Liver (tissue), 9 donors: ENCODE measurements around the gene C1R. TPM values are rescaled to one million over a fixed set of nuclear protein-coding genes. Genes with fewer than 3 reads are reported as not detected.

Experiments used
- DNase-seq: peaks from one replicate; pipeline ENCODE4 v3.0.0-alpha.2; 2017; ENCODE audit warnings: low spot score
- H3K27ac ChIP-seq, 2 donors: one replicate each; pipeline ENCODE4 v1.7.0; 2013; ENCODE audit warnings: inconsistent platforms in 2 of 2, low read length in 2 of 2, control low read depth in 1 of 2, low read depth in 1 of 2, mild to moderate bottlenecking in 1 of 2
- H3K27me3 ChIP-seq, 4 donors: one replicate each; pipeline versions ENCODE4 v1.6.1 to v1.7.0; 2013; ENCODE audit warnings: low read length in 3 of 4, inconsistent platforms in 1 of 4, mild to moderate bottlenecking in 1 of 4, moderate library complexity in 1 of 4; ENCODE audit not compliant: control insufficient read depth in 4 of 4, insufficient read depth in 4 of 4
- H3K36me3 ChIP-seq, 4 donors: one replicate each; pipeline versions ENCODE4 v1.6.1 to v1.7.0; 2013; ENCODE audit warnings: low read length in 3 of 4, mild to moderate bottlenecking in 3 of 4, low read depth in 1 of 4, moderate library complexity in 1 of 4; ENCODE audit not compliant: control insufficient read depth in 4 of 4, insufficient read depth in 3 of 4
- H3K4me1 ChIP-seq, 4 donors: one replicate each; pipeline versions ENCODE4 v1.6.1 to v1.7.0; 2013; ENCODE audit warnings: low read length in 3 of 4, mild to moderate bottlenecking in 3 of 4, moderate library complexity in 1 of 4; ENCODE audit not compliant: control insufficient read depth in 4 of 4, insufficient read depth in 4 of 4
- H3K4me3 ChIP-seq, 3 donors: one replicate each; pipeline versions ENCODE4 v1.6.1 to v1.7.0; 2013; ENCODE audit warnings: low read length in 3 of 3, control low read depth in 1 of 3, low read depth in 1 of 3, mild to moderate bottlenecking in 1 of 3
- H3K9ac ChIP-seq, 2 donors: one replicate each; pipeline ENCODE4 v1.7.0; 2013; ENCODE audit warnings: low read length in 2 of 2, mild to moderate bottlenecking in 2 of 2, moderate library complexity in 2 of 2, control low read depth in 1 of 2, low read depth in 1 of 2
- H3K9me3 ChIP-seq, 4 donors: one replicate each; pipeline versions ENCODE4 v1.6.1 to v1.7.0; 2013; ENCODE audit warnings: low read length in 3 of 4; ENCODE audit not compliant: control insufficient read depth in 4 of 4
- GABPA ChIP-seq, 2 donors: IDR thresholded peaks in 1 of 2; conservative IDR thresholded peaks in 1 of 2; 2 replicates each; pipeline ENCODE4 v1.6.1; 2016; ENCODE audit warnings: antibody characterized with exemption in 2 of 2, mild to moderate bottlenecking in 1 of 2, moderate library complexity in 1 of 2
- HNF4A ChIP-seq, 2 donors: conservative IDR thresholded peaks; 2 replicates each; pipeline ENCODE4 v1.6.1; 2016; ENCODE audit warnings: antibody characterized with exemption in 2 of 2, mild to moderate bottlenecking in 2 of 2
- HNF4G ChIP-seq: IDR thresholded peaks from 2 replicates; pipeline ENCODE4 v1.6.1; 2016; ENCODE audit warnings: antibody characterized with exemption
- JUND ChIP-seq, 2 donors: IDR thresholded peaks; 2 replicates each; pipeline ENCODE4 v1.6.1; 2016; ENCODE audit warnings: antibody characterized with exemption in 2 of 2
- NR2F2 ChIP-seq: IDR thresholded peaks from 2 replicates; pipeline ENCODE4 v1.6.1; 2016; ENCODE audit warnings: antibody characterized with exemption
- RAD21 ChIP-seq, 2 donors: IDR thresholded peaks; 2 replicates each; pipeline ENCODE4 v1.6.1; 2016; ENCODE audit warnings: antibody characterized with exemption in 2 of 2, mild to moderate bottlenecking in 2 of 2
- RXRA ChIP-seq, 2 donors: IDR thresholded peaks; 2 replicates each; pipeline ENCODE4 v1.6.1; 2017 to 2018; ENCODE audit warnings: antibody characterized with exemption in 2 of 2, mild to moderate bottlenecking in 1 of 2
- SP1 ChIP-seq: IDR thresholded peaks from 2 replicates; pipeline ENCODE4 v1.6.1; 2018; ENCODE audit warnings: antibody characterized with exemption, mild to moderate bottlenecking
- TAF1 ChIP-seq: conservative IDR thresholded peaks from 2 replicates; pipeline ENCODE4 v1.6.1; 2016; ENCODE audit warnings: antibody characterized with exemption, mild to moderate bottlenecking
- YY1 ChIP-seq: IDR thresholded peaks from 2 replicates; pipeline ENCODE4 v1.6.1; 2016; ENCODE audit warnings: antibody characterized with exemption, mild to moderate bottlenecking
- WGBS: extraction: QIAGEN DNeasy Blood & Tissue Kit; methylation state at CpG from one replicate; pipeline ENCODE4 v1.1.7; 2013; 5-methylcytosine and 5-hydroxymethylcytosine counted together
- polyA plus RNA-seq, 2 donors: library from polyadenylated mRNA; stranded (reverse) in 1 of 2; unstranded in 1 of 2; fragments of 200-250 nt in 1 of 2; fragments of >200 nt in 1 of 2; fragmentation: Nextera tagmentation in 1 of 2; extraction: Ambion mirVana in 1 of 2; gene quantifications; one replicate each; pipeline versions ENCODE4 v1.2.1 to v1.2.3, GENCODE V29; 2013 to 2015
- total RNA-seq, 2 donors: library from RNA; depleted of rRNA; stranded (reverse); fragments of >200 nt; gene quantifications; one replicate each; pipeline ENCODE4 v1.2.3, GENCODE V29; 2014
- TF ChIP-seq, protein P1 (sequence below): fragments of 150-350 bp; IDR thresholded peaks from 2 replicates; pipeline ENCODE4 v1.5.1; 2017; ENCODE audit warnings: improper control_type of control experiment, low read depth, low read length; ENCODE audit not compliant: missing input control
- TF ChIP-seq, protein P2 (sequence below): IDR thresholded peaks from 2 replicates; pipeline ENCODE4 v1.6.1; 2016; ENCODE audit warnings: antibody characterized with exemption
- donor health status: healthy.
- donor health status: healthy.
- donor health status: healthy.
- donor health status: healthy.
- donor health status: healthy.

Gene C1R
- total and polyA plus RNA-seq, 4 donors: 211 to 1,822 (median 1,153) TPM

- peak overlapping the region; percentile 91 to 92 for H3K27ac ChIP-seq
- TF ChIP-seq HNF4A (conservative IDR thresholded peaks at IDR 0.05) (peak; percentile 79 to 84), HNF4G (peak; percentile 71), GABPA (IDR thresholded peaks at IDR 0.05 in 1 of 2, conservative IDR thresholded peaks at IDR 0.05 in 1 of 2) (no peak), JUND (IDR thresholded peaks at IDR 0.05) (no peak), TAF1 (peak; percentile 62), NR2F2 (no peak), RXRA (IDR thresholded peaks at IDR 0.05) (peak; percentile 39 to 51), YY1 (peak; percentile 22), SP1 (peak; percentile 58), RAD21 (IDR thresholded peaks at IDR 0.05) (peak in 1 of 2 donors; percentile 37)
- TF ChIP-seq, protein P1, sequence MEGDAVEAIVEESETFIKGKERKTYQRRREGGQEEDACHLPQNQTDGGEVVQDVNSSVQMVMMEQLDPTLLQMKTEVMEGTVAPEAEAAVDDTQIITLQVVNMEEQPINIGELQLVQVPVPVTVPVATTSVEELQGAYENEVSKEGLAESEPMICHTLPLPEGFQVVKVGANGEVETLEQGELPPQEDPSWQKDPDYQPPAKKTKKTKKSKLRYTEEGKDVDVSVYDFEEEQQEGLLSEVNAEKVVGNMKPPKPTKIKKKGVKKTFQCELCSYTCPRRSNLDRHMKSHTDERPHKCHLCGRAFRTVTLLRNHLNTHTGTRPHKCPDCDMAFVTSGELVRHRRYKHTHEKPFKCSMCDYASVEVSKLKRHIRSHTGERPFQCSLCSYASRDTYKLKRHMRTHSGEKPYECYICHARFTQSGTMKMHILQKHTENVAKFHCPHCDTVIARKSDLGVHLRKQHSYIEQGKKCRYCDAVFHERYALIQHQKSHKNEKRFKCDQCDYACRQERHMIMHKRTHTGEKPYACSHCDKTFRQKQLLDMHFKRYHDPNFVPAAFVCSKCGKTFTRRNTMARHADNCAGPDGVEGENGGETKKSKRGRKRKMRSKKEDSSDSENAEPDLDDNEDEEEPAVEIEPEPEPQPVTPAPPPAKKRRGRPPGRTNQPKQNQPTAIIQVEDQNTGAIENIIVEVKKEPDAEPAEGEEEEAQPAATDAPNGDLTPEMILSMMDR: no peak
These were observed 30.6 kb downstream of the C1R start for GRCh38 chr12:7061596-7061995.

DNA sequence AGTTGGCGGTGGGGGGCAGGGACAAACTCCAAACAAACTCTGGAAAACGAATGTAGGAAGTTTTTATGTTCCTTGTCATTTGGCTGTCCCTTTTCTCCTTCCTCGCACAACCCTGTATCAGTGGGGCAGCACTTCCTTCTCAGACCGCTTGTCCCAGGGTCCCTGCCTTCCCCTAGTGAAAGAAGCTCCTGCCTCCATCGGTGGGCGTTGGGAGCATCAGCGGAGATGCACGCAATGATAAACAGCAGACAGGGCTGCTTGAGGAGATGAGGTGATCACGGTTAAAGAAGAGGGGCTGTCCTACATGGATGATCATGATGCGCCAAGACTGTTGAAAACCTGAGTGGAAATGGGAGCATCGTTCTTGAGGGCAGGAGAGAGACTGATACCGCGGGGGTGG lies 31.1 kb downstream of the C1R start:
- Histone ChIP-seq H3K27me3 (no peaks in the 10 kb centered on the region), H3K9ac (peak overlapping the region; percentile 94 to 98), H3K4me3 (peak overlapping the region; percentile 69 to 79 (median 76)), H3K4me1 (peaks cover 3 to 46% (median 37%) of the 10 kb centered on the region in 4 donors), H3K27ac (peak overlapping the region; percentile 91 to 92), H3K36me3 (peaks cover 2 to 29% (median 11%) of the 10 kb centered on the region in 4 donors), H3K9me3 (no peaks in the 10 kb centered on the region)
- TF ChIP-seq, protein P1: peak; percentile 5
- TF ChIP-seq YY1: no peak
- TF ChIP-seq, protein P2, sequence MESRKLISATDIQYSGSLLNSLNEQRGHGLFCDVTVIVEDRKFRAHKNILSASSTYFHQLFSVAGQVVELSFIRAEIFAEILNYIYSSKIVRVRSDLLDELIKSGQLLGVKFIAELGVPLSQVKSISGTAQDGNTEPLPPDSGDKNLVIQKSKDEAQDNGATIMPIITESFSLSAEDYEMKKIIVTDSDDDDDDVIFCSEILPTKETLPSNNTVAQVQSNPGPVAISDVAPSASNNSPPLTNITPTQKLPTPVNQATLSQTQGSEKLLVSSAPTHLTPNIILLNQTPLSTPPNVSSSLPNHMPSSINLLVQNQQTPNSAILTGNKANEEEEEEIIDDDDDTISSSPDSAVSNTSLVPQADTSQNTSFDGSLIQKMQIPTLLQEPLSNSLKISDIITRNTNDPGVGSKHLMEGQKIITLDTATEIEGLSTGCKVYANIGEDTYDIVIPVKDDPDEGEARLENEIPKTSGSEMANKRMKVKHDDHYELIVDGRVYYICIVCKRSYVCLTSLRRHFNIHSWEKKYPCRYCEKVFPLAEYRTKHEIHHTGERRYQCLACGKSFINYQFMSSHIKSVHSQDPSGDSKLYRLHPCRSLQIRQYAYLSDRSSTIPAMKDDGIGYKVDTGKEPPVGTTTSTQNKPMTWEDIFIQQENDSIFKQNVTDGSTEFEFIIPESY: no peak
- DNase-seq: no peak
- 28% methylated on average over 13 of the region's 13 CpGs for WGBS

More at GRCh38 chr12:7061596-7061995, 30.6 kb downstream of the C1R start:
- H3K9me3 ChIP-seq: no peaks in the 10 kb centered on the region
- H3K36me3 ChIP-seq: peaks cover 2 to 33% (median 16%) of the 10 kb centered on the region in 4 donors
- H3K27me3 ChIP-seq: no peaks in the 10 kb centered on the region
- H3K4me1 ChIP-seq: peaks cover 3 to 50% (median 42%) of the 10 kb centered on the region in 4 donors
- DNase-seq: no peak
- WGBS: 38% methylated on average over 7 of the region's 7 CpGs
- H3K9ac ChIP-seq: peak overlapping the region; percentile 94 to 98
- H3K4me3 ChIP-seq: peak overlapping the region; percentile 69 to 79 (median 76)
